Measurements from ENCODE around the gene LRIG2. TPM values are rescaled to one million over a fixed set of nuclear protein-coding genes. Genes with fewer than 3 reads are reported as not detected.
A peak's percentile ranks its signal among the peaks of the same experiment; 100 is the strongest.
"Not testable (repeated sequence)": the region's sequence is repeated elsewhere in the genome, so short reads cannot be mapped to it uniquely, and the experiment has no call there.

LRIG2 gene
- total RNA-seq, 1 experiment from 2014 or later = 5.8 TPM

DNA sequence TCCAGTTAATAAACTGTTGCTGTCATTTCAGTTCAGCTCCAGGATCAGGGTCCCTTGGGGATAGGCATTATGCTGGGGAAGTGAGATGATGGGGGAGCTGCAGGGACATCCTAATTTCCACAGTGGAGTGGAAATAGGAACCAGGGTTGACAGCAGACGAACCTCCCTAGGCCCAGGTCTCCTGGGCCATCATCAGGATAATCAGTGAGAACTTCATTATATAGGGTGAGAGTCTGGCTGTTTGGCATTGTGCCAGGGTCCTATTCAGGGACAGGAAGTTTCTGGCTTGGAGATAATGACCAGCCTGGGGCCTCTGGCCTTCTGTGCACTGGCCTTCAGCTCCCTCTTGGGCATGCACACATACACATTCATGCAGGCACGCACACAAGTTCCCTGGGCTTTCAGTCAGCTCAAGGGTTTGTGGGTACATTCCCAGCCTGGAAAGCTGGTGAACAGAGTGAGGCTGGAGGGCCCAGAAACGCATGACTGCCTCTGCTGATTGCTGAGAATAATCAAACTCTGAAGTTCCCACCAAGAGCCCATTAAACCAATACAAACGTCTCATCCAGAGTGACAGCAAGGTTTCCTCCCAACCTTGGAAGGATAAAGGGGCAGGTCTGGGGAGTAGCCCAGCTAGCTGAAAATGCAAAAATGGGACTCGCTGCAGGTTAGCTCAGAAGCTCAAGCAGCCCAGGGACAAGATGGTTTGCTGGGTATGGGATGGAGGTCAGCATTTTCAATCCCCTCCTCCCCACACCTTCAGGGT is 13.9 kb upstream of the LRIG2 start:
- DNase-seq (ENCODE audit: low read depth) = no peak

DNA sequence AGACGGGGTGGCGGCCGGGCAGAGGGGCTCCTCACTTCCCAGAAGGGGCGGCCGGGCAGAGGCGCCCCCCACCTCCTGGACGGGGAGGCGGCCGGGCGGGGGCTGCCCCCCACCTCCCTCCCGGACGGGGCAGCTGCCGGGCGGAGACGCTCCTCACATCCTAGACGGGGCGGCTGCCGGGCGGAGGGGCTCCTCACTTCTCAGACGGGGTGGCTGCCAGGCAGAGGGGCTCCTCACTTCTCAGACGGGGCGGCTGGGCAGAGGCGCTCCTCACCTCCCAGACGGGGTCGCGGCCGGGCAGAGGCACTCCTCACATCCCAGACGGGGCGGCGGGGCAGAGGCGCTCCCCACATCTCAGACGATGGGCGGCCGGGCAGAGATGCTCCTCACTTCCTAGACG is 9.5 kb upstream of the LRIG2 start:
- not testable (repeated sequence) for DNase-seq (ENCODE audit: low read depth)

- no peak for DNase-seq (ENCODE audit: low read depth)
These were observed 749 bp upstream of the LRIG2 start for GRCh38 chr1:113072141-113072756.

GRCh38 chr1:113073479-113073950 is 517 bp downstream of the LRIG2 start:
- DNase-seq (ENCODE audit: low read depth) = no peak

DNA sequence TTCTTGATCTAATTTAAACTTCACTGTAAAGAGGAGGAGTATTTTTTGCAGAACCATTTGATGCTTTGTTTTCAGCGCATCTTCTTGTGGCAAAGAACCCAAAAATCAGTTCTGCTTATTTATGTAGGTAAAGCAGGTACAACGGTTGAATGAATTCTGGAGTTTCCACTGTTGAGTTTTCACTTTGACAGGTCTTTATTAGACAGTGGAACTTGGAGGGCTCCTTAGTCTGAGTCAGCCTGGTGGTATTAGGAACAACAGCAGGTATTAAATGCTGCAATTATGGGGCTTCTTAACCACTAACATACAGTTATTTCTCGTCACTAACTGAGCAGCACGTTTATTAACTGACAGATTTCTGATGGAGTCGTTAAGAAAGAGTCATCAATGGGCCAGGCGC is 1.2 kb downstream of the LRIG2 start:
- DNase-seq (ENCODE audit: low read depth) = no peak

GRCh38 chr1:113077978-113078377 is 5.0 kb downstream of the LRIG2 start:
- DNase-seq (ENCODE audit: low read depth) = not testable (repeated sequence)

DNA sequence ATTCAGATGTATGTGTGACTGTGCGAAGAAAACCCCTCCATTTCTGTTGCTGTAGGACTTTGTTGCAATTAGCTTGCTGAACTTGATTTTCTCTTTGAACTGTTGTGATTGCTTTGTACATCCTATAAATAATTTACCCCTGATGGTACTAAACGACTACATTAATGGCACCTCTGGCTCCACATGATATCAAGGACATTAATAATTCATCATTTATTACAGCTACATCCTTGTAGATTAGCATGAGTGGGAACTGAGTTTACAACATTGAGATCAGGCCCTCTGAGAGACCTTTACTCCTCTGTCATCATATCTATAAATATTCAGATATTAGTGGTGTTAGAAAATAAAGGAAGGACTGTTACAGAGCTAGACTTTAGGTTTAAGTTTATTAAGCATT is 13.5 kb downstream of the LRIG2 start:
- DNase-seq (ENCODE audit: low read depth) = no peak

GRCh38 chr1:113088972-113089371 is 16.0 kb downstream of the LRIG2 start:
- no peak for DNase-seq (ENCODE audit: low read depth)

DNA sequence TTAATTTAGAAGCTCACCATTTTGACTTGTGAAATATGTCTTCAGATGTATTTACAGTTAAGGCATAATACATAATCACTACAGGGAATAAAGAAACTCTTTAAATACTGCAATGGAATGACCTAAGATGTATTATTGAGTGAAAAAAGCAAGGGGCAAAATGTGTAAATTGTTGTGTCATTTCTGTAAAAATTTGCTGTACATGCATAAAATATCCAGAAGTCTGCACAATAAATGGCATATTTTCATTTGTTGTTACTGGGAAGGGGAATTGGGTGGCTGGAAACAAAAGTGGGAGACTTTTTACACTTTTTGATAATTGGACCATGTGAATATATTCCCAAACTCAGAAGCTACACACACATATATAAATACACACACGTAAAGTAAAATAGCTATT is 17.1 kb downstream of the LRIG2 start:
- DNase-seq (ENCODE audit: low read depth) = no peak

- DNase-seq (ENCODE audit: low read depth) = no peak
These were observed 19.1 kb downstream of the LRIG2 start for GRCh38 chr1:113091988-113092594.

DNA sequence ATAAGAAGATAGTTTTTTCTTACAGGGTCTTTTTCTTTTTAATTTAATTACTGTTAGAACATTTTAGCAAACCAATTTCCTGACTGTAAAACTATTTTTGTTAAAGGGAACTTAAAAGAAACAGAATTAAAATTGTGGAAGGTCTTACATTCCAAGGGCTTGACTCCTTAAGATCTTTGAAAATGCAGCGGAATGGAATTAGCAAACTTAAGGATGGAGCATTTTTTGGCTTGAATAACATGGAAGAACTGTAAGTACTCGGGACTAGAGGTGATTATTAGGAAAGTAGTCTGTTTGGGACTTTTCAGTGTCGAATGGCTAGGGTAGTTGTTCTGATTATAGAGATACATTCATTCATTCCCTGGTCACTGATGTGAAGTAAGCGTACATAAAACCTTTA is 21.5 kb downstream of the LRIG2 start:
- no peak for DNase-seq (ENCODE audit: low read depth)

- DNase-seq (ENCODE audit: low read depth) = no peak
These were observed 22.9 kb downstream of the LRIG2 start for GRCh38 chr1:113095790-113096455.

GRCh38 chr1:113096493-113096892 is 23.5 kb downstream of the LRIG2 start:
- no peak for DNase-seq (ENCODE audit: low read depth)

GRCh38 chr1:113101588-113101987 is 28.6 kb downstream of the LRIG2 start:
- no peak for DNase-seq (ENCODE audit: low read depth)

GRCh38 chr1:113103048-113103447 is 30.1 kb downstream of the LRIG2 start:
- no peak for DNase-seq (ENCODE audit: low read depth)

GRCh38 chr1:113103977-113104376 is 31.0 kb downstream of the LRIG2 start:
- DNase-seq (ENCODE audit: low read depth) = no peak

GRCh38 chr1:113106910-113107309 is 33.9 kb downstream of the LRIG2 start:
- no peak for DNase-seq (ENCODE audit: low read depth)

GRCh38 chr1:113109908-113110554 is 37.0 kb downstream of the LRIG2 start:
- peak; percentile 84 for DNase-seq (ENCODE audit: low read depth)

GRCh38 chr1:113118266-113118665 is 45.3 kb downstream of the LRIG2 start:
- no peak for DNase-seq (ENCODE audit: low read depth)

DNA sequence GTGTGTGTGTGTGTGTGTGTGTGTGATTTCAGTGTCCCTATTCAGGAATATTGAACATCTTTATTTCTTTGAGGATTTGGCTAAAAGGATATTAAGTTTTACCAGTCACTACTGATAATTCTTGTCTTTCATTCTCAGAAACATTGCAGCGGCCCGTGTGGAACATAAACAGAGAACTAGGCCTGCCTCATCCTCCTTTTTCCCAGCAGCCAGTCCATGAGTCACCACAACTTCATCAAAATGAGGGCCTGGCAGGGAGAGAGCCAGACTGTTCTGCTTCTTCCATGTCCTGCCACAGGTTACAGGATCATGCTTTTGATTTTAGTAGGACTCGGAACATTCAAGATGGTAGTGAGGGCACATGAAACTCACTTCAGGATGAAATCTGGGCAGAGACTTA is 50.7 kb downstream of the LRIG2 start:
- peak; percentile 16 for DNase-seq (ENCODE audit: low read depth)

DNA sequence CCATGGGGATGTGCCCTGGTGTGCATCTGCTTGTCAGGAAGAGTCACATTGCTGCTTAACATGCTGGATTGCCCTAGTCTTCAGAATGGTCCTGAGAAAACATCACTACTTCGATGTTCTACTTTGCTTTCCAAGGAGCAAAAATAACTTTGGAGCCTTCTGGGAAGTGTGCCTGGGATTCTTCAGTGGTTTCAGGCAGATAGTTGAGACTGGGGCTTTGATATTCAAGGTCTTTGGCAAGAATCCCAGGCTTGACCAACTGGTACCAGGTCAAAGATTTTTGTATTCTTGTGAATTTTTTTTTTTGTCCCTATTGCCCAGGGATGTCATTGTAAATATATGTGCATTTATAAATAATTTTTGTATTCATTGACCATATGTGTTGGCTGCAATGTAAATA is 51.4 kb downstream of the LRIG2 start:
- DNase-seq (ENCODE audit: low read depth) = no peak

GRCh38 chr1:113125517-113125916 is 52.5 kb downstream of the LRIG2 start:
- no peak for DNase-seq (ENCODE audit: low read depth)

All from HT1080 (cell line).